Adipose tissue (tissue), 3 donors: ENCODE data around the gene ZNF135. TPM values are rescaled to one million over a fixed set of nuclear protein-coding genes. Genes with fewer than 3 reads are reported as not detected.

Experiments
- H3K27ac ChIP-seq: one replicate; pipeline ENCODE4 v1.5.1; 2013; ENCODE audit warnings: low read depth, low read length
- WGBS, 3 donors: extraction: QIAGEN DNeasy Blood & Tissue Kit; methylation state at CpG; one replicate each; pipeline ENCODE4 v1.1.7; 2013; 5-methylcytosine and 5-hydroxymethylcytosine counted together
- polyA plus RNA-seq, 3 donors: library from polyadenylated mRNA; stranded (reverse); fragments of 200-250 nt; gene quantifications; one replicate each; pipeline ENCODE4 v1.2.3, GENCODE V29; 2013
- donor health status: healthy with polysubstance abuse.
- donor health status: Bipolar disorder and iron deficiency.
- donor health status: healthy.

ZNF135 gene
- polyA plus RNA-seq, 3 donors: 2.5 to 3.4 (median 3.1) TPM

DNA sequence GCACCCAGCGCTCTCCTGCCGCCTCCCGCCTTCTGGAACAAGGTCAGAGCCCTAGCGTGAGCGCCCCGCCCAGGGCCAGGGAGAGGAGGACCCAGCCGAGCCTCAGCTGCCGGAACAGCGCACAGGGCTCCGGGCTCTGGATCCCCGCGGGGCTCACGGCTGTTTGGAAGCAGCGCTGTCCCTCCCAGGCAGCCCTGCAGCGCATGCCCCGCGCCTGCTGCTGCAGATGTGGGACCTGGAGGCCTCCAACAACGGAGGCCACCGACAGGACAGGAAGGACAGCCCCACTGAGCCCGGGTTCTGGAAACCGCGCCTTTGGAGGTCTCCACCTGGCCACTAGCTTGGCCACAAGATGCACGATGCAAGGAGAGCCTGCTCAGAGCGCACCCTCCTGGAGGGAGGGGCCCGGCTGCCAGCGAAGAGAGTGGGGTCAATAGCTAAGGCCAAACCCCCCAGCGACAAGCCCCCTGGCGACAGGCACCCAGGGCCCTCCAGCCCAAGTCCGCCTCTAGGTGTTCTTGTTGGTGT lies 26.3 kb downstream of the ZNF135 start:
- 95 to 97% (median 95%) methylated on average over 27 to 29 of the region's 29 CpGs for WGBS, 3 donors
- no peak overlapping the region for H3K27ac ChIP-seq

DNA sequence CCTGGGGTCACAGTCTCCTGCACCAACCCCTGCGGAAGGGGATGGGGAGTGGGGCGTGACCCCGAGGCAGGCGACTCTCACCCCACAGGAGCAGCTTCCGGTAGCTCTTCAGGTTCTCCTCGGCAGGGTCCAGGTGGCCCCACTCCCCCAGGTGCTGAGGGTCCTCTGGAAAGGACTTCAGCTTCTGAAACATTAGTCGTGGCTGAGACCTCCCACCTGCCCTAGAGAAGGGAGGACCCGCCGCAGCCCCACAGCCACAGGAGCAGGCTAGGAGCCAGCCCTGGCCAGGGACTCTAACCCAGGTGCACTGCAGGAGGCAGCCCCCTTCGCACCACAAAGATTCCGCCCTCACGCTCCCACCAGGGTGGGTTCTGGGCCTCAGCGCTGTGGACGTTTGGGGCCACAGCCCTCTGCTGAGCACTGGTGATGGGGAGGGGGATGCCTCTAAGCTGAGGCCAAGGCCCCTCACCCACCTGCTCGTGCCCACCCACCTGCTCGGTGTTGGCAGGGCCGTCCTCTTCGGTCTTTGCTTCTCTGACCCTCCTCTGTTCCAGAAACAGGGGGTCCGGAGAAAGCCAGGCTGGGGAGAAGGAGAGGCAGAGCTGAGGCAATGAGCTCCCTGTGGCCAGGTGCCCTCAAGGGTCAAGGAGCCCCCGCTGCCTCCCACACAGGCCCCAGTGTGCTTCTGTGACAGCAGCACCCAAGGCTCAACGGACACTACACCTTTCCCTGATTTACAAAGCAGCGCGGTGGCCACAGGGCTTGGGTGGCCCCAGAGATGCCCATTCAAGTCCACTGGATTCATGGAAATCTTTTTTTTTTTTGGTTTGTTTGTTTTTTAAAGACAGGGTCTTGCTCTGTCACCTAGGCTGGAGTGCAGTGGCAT lies 28.0 kb downstream of the ZNF135 start:
- WGBS, 3 donors: 95 to 96% (median 96%) methylated on average over 21 to 23 of the region's 23 CpGs
- H3K27ac ChIP-seq: no peak overlapping the region

- 97 to 99% (median 97%) methylated on average over 13 of the region's 13 CpGs for WGBS, 3 donors
- no peak overlapping the region for H3K27ac ChIP-seq
Observed at GRCh38 chr19:58088521-58089052, 29.5 kb downstream of the ZNF135 start.

- H3K27ac ChIP-seq: no peak overlapping the region
- WGBS, 3 donors: 95 to 98% (median 96%) methylated on average over 16 of the region's 16 CpGs
Observed at GRCh38 chr19:58089846-58090245, 30.8 kb downstream of the ZNF135 start.

- WGBS, 3 donors: 82 to 86% (median 82%) methylated on average over 11 of the region's 11 CpGs
- no peak overlapping the region for H3K27ac ChIP-seq
Observed at GRCh38 chr19:58091251-58091995, 32.3 kb downstream of the ZNF135 start.

DNA sequence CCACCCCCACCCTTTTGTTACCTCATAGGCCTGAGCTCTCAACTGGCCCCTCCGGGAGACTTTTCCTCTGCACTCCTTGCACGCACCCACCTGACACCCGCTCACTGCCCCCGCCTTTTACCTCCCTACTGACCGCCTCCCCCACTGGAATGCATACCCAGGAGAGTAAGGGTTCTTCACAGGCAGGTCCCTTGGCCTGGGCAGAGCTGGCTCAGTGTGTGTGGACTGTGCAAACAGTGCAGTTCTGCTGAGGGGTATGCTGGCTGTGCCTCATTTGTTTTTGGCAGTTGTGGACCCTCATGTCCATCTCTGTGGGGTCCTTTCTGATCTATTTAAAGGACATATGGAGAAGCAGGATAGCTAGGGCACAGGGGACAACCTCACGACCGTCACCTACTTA lies 34.0 kb downstream of the ZNF135 start:
- 91 to 97% (median 92%) methylated on average over 7 of the region's 7 CpGs for WGBS, 3 donors
- no peak overlapping the region for H3K27ac ChIP-seq

DNA sequence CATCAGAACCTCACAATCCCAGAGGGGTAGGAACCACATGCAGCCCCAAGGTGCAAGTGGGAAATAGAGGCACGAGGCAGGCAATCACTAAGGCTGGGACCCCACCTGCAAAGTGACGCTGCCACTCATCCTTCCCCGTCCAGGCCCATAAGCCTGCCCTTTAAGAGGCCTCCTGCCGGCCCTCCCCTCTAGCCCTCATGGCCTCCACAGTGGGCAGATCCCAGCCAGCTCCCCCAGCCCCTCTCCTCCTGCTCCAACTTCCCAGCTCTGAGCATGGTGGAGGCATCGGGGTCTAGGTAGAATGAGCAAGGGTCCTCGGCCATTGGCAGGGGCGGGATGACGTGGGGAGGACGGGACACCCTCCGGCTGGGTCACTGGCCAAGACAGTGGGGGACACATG lies 36.2 kb downstream of the ZNF135 start:
- WGBS, 3 donors: 93 to 98% (median 95%) methylated on average over 10 of the region's 10 CpGs
- no peak overlapping the region for H3K27ac ChIP-seq

- WGBS, 3 donors: 86 to 89% (median 87%) methylated on average over 13 of the region's 13 CpGs
- no peak overlapping the region for H3K27ac ChIP-seq
Observed at GRCh38 chr19:58096884-58097283, 37.8 kb downstream of the ZNF135 start.

GRCh38 chr19:58097349-58097748 lies 38.3 kb downstream of the ZNF135 start:
- 18 to 46% (median 43%) methylated on average over 5 to 8 of the region's 8 CpGs for WGBS, 3 donors

GRCh38 chr19:58097781-58098681 lies 38.9 kb downstream of the ZNF135 start, which contains the start of gene ZSCAN18:
Gene ZSCAN18, minus strand, starts transcription at chr19:58098231. Its CDS starts 7,964 bp downstream, at chr19:58090267.
- H3K27ac ChIP-seq: peak within 1 kb of the TSS; percentile 89
- 1% methylated on average over 65 to 67 of the region's 67 CpGs for WGBS, 3 donors

More at GRCh38 chr19:58097349-58097748, 38.3 kb downstream of the ZNF135 start:
- no peak overlapping the region for H3K27ac ChIP-seq

DNA sequence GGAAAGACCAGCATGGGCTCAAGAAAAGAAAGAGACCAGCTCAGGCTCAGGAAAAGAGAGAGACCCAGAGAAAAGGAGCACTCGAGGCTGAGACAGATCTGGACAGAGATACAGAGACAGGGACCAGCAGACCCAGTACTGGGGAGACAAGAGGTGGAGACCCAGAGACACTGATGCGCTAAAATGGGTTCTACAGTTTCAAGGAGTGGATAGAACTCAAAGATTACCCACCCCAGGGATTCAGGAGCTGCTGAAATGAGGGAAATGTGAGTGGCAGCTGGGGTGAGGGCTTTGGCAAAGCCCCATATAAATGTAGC lies 39.6 kb downstream of the ZNF135 start:
- WGBS, 3 donors: 10 to 22% (median 16%) methylated on average over 2 of the region's 2 CpGs
- peak overlapping the region; percentile 89 for H3K27ac ChIP-seq

DNA sequence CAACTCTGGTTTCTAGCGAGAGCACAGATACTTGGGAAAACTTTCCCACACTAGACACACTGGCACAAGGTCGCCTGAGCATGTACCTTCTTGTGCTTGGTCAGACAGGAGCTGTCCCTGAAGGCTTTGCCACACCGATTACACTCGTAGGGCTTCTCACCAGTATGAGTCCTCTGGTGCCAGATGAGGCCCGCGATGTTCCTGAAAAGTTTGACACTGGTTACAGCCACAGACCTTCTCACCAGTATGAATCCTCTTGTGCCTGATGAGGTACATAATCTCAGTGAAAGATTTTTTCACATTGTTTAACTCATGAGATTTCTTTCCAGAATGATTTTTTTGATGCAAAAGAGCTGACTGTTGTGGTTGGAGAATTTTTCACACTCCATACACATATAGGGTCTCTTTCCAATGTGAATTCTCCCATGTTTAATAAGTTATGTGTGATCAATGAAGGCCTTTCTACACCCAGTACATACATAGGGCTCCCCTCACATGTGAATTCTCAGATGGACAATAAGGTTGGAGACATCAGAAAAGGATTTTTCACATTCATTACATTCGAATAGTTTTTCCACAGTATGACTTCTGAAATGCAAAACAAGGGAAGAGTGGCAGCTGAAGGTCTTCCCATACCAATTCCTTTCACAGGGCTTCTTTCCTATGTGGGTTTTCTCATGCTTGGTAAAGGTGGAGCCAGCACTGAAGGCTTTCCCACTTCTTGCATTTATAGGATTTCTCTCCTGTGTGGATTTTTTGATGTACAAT lies 48.9 kb downstream of the ZNF135 start:
- 81 to 85% (median 84%) methylated on average over 7 of the region's 7 CpGs for WGBS, 3 donors
- no peak overlapping the region for H3K27ac ChIP-seq

DNA sequence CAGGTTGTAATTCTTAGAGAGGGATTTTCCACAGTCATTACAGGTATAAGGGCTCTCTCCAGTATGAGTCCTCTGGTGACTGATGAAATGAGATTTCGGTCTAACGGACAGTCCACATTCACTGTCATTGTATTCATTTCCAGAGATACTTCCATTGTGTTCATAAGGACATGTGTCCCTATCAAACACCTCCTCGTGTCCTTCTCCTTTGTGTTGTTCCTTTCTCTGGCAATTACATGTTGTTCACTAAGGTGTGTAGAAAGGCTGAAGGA lies 49.4 kb downstream of the ZNF135 start:
- no peak overlapping the region for H3K27ac ChIP-seq
- 89 to 92% (median 92%) methylated on average over 3 of the region's 3 CpGs for WGBS, 3 donors

GRCh38 chr19:58117841-58118575 lies 58.9 kb downstream of the ZNF135 start:
- 2 to 7% (median 5%) methylated on average over 69 to 77 of the region's 77 CpGs for WGBS, 3 donors
- H3K27ac ChIP-seq: no peak overlapping the region

DNA sequence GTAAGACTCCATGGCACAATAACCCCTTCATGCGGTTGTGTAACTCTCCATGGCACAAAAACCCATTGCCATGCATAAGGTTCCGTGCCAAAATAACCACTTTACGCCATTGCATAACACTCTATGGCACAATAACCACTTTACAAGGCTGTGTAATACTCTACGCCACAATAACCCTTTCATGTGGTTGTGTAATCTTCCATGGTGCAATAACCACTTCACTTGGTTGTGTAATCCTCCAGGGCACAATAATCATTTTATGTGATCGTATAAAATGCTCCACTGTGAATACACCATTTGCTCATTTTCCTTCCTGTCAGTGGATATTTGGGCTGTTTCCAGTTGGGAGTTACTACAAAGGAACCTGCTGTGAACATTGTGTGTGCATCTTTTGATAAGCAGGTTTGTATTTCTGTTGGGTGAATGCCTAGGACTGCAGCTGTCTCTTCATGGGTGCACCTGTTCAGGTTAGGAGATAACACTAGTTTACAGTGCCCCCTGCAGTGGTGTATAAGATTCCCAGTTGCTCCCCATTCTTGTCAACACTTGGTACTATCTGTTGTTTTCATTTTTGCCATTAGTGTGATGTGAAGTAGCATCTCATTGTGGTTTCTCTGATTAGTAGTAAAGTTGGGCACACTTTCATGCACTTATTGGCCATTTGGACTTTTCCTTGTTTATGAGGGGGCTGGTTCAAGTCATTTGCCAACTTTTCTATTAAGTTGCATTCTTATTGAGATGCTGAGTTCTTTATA lies 60.1 kb downstream of the ZNF135 start:
- H3K27ac ChIP-seq: no peak overlapping the region
- WGBS, 3 donors: 69 to 78% (median 73%) methylated on average over 5 of the region's 5 CpGs
